K562 (cell line): ENCODE results near the gene PLG. TPM values are rescaled to one million over a fixed set of nuclear protein-coding genes. Genes with fewer than 3 reads are reported as not detected.
"Not testable (repeated sequence)": the region's sequence is repeated elsewhere in the genome, so short reads cannot be mapped to it uniquely, and the experiment has no call there.

Experiments
- ATAC-seq: fragments of 200-7000 bp; cut with Tn5 transposase; 3 replicates; pipeline ENCODE4 v1.9.1; 2020; ENCODE audit warnings: moderate library complexity
- BruUV-seq: library from RNA; stranded (reverse); fragments of 400-500 nt; replicated peaks from 2 replicates; lab custom pipeline; 2021; lab: Mats Ljungman, UMichigan
- CTCF ChIA-PET: fragments of 300-600 bp; formaldehyde crosslinking; extraction: SDS; loops from one replicate; lab custom pipeline; 2021; ENCODE audit warnings: low intra/inter-chr PET ratio; lab: Yijun Ruan, JAX
- POLR2A ChIA-PET: fragments of 300-600, 350-650 bp; sonication (Branson Sonifier 250); formaldehyde crosslinking; extraction: SDS; loops from one replicate; lab custom pipeline; 2021; ENCODE audit warnings: antibody characterized with exemption, inconsistent platforms; lab: Yijun Ruan, JAX
- DNase-seq, 4 experiments: peaks; one replicate each; pipeline versions ENCODE4 v3.0.0 to v3.0.0-alpha.2; 2011 to 2018; ENCODE audit warnings: low spot score in 3 of 4, mixed read lengths in 3 of 4; ENCODE audit errors: extremely low read depth in 1 of 4
- FAIRE-seq: peaks from 2 replicates; lab custom pipeline; 2011; peaks lifted over from hg19 to GRCh38; lab: Jason Lieb, UNC
- H2AFZ ChIP-seq: 2 replicates; pipeline ENCODE4 v1.6.0; 2011; ENCODE audit warnings: low read depth, low read length, control low read depth, inconsistent platforms
- H3K27ac ChIP-seq: fragments of 200-600 bp; 3 replicates; pipeline ENCODE4 v1.8.0; 2011; ENCODE audit warnings: low read depth, mild to moderate bottlenecking, control low read depth, inconsistent platforms, low read length, moderate library complexity, mixed read lengths; ENCODE audit errors: extremely low read depth
- H3K27me3 ChIP-seq, 2 experiments: fragments of 300-600 bp in 1 of 2; 2 replicates in 1 of 2; 3 replicates in 1 of 2; pipeline versions ENCODE4 v1.6.0 to v1.8.0; 2011; ENCODE audit warnings: inconsistent platforms in 2 of 2, low read length in 2 of 2, mild to moderate bottlenecking in 1 of 2, mixed read lengths in 1 of 2, moderate library complexity in 1 of 2; ENCODE audit not compliant: control insufficient read depth in 2 of 2, insufficient read depth in 2 of 2
- H3K36me3 ChIP-seq: fragments of 300-600 bp; 3 replicates; pipeline ENCODE4 v1.8.0; 2011; ENCODE audit warnings: mild to moderate bottlenecking, low read length, inconsistent platforms; ENCODE audit not compliant: control insufficient read depth, insufficient read depth
- H3K4me1 ChIP-seq, 2 experiments: fragments of 200-600 bp in 1 of 2; replicated peaks in 1 of 2; 2 replicates in 1 of 2; 3 replicates in 1 of 2; pipeline versions ENCODE4 v1.5.1 to v1.8.0; 2011; ENCODE audit warnings: inconsistent platforms in 2 of 2, low read length in 2 of 2, mild to moderate bottlenecking in 1 of 2, mixed read lengths in 1 of 2, moderate library complexity in 1 of 2; ENCODE audit not compliant: control insufficient read depth in 2 of 2, insufficient read depth in 2 of 2
- H3K4me2 ChIP-seq: 2 replicates; pipeline ENCODE4 v1.6.1; 2011; ENCODE audit warnings: low read length, control low read depth, inconsistent platforms, mixed read lengths; ENCODE audit not compliant: insufficient read depth
- H3K4me3 ChIP-seq: fragments of 200-600 bp; sonication (generic), shearing (Covaris generic); 2 replicates; pipeline ENCODE4 v1.5.1; 2016; ENCODE audit warnings: control low read depth, inconsistent platforms
- H3K79me2 ChIP-seq: fragments of 200-600 bp; 3 replicates; pipeline ENCODE4 v1.8.0; 2011; ENCODE audit warnings: low read length, inconsistent platforms; ENCODE audit not compliant: control insufficient read depth, insufficient read depth
- H3K9ac ChIP-seq, 2 experiments: 2 replicates each; pipeline versions ENCODE4 v1.6.0 to v1.6.1; 2011; ENCODE audit warnings: low read depth in 2 of 2, low read length in 2 of 2, control low read depth in 1 of 2, inconsistent platforms in 1 of 2, mild to moderate bottlenecking in 1 of 2, mixed read lengths in 1 of 2; ENCODE audit not compliant: insufficient read depth in 1 of 2
- H3K9me1 ChIP-seq: one replicate; pipeline ENCODE4 v1.6.0; 2011; ENCODE audit warnings: inconsistent platforms, mild to moderate bottlenecking, low read length, moderate library complexity; ENCODE audit not compliant: control insufficient read depth, insufficient read depth
- H3K9me3 ChIP-seq: replicated peaks from 2 replicates; pipeline ENCODE4 v1.5.1; 2011; ENCODE audit warnings: low read depth, low read length, inconsistent platforms; ENCODE audit not compliant: control insufficient read depth, insufficient read depth
- H4K20me1 ChIP-seq: replicated peaks from 2 replicates; pipeline ENCODE4 v1.6.1; 2011; ENCODE audit warnings: low read length, inconsistent platforms, mixed read lengths; ENCODE audit not compliant: control insufficient read depth, insufficient read depth
- XRCC5 ChIP-seq: fragments of 200-400 bp; formaldehyde crosslinking; IDR thresholded peaks from 2 replicates; pipeline ENCODE4 v1.6.1; 2017; ENCODE audit warnings: low read depth, mild to moderate bottlenecking, low read length
- ZNF347 ChIP-seq: fragments of 450-650 bp; formaldehyde crosslinking; IDR thresholded peaks from 2 replicates; pipeline ENCODE4 v1.4.0; 2020; ENCODE audit warnings: low read depth, mild to moderate bottlenecking, moderate library complexity
- ZNF780A ChIP-seq: fragments of 250-450 bp; sonication (Bioruptor Pico); IDR thresholded peaks from 2 replicates; pipeline ENCODE4 v1.5.0; 2021; ENCODE audit warnings: mild to moderate bottlenecking
- WGBS: fragments of 100-300 bp; shearing (Covaris generic); methylation state at CpG from one replicate; pipeline ENCODE4 v1.1.6; 2016; ENCODE audit warnings: low coverage, mixed read lengths; ENCODE audit not compliant: insufficient coverage; ENCODE audit errors: missing lambda C conversion rate; 5-methylcytosine and 5-hydroxymethylcytosine counted together
- in situ Hi-C: fragments of 300-500 bp; cut with MboI; formaldehyde crosslinking; loops from 4 replicates; pipeline ENCODE4 v1.15.0; 2018; ENCODE audit warnings: inconsistent platforms, mixed read lengths
- intact Hi-C: fragments of 100-400 bp; cut with micrococcal nuclease; formaldehyde crosslinking; loops from 2 replicates; pipeline ENCODE4 v1.14.2; 2022
- polyA plus RNA-seq, 8 experiments: library from polyadenylated mRNA; depleted of rRNA in 4 of 8; stranded (reverse) in 5 of 8; unstranded in 3 of 8; fragments of >200 nt; fragmentation: Nextera tagmentation in 2 of 8; fragmentation: Illumina TruSeq in 1 of 8; extraction: Ambion mirVana in 2 of 8; extraction: Trizol in 1 of 8; gene quantifications; 2 replicates each; pipeline versions ENCODE4 v1.2.1 to v1.2.3, GENCODE V29; 2011 to 2014; ENCODE audit warnings: inconsistent platforms in 1 of 8, missing spikeins in 1 of 8
- total RNA-seq, 7 experiments: library from RNA; depleted of rRNA in 6 of 7; stranded (reverse); fragments of >200 nt in 6 of 7; fragmentation: Illumina TruSeq in 2 of 7; extraction: Trizol in 2 of 7; gene quantifications; 2 replicates each; pipeline versions ENCODE4 v1.2.1 to v1.2.3, GENCODE V29; 2011 to 2021; ENCODE audit warnings: low replicate concordance in 1 of 7

PLG gene
- total and polyA plus RNA-seq, 9 of the 15 experiments (the other 6 are each of a cell fraction or from before 2014, with no cell fraction given) = 0.64 TPM; not detected in 8

DNA sequence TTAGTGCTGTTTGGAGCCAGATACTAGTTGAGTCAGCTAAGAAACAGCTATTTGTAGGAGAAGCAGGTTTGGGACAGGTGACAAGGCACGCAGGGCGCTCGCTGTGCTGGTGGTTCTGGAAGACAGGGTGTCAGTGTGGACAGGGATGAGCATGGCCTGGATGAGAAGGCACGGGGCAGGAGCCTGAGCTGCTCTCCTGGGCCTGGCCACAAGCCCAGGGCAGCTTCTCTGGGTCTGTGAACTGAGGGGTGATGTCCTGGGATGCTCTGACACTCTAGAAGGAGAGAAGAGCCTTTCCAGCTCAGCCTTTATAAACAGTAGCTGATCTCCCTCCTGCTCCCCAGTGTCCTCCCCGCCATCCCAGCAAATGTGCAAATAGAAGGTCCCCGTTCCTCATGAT is 37.9 kb downstream of the PLG start:
- BruUV-seq = no TSS peak
- Histone ChIP-seq H3K9me3 (no peaks in the 10 kb centered on the region), H3K27ac (no peak overlapping the region), H3K9ac (no peak overlapping the region), H4K20me1 (no peaks in the 10 kb centered on the region), H3K36me3 (no peaks in the 10 kb centered on the region), H3K4me1 (no peaks in the 10 kb centered on the region), H2AFZ (no peak overlapping the region), H3K9me1 (no peaks in the 10 kb centered on the region), H3K27me3 (peaks cover 0 to 6% of the 10 kb centered on the region in 2 experiments; a peak in 1 of 5 replicates), H3K79me2 (no peaks in the 10 kb centered on the region), H3K4me2 (no peak overlapping the region)
- no peak for DNase-seq
- POLR2A ChIA-PET = no interaction called here
- ATAC-seq = no peak
- CTCF ChIA-PET = no interaction called here
- in situ Hi-C loops = no loop called here
- no peak for FAIRE-seq
- intact Hi-C loops = loop anchor here (10.0 kb wide), 1 partner anchor 355 kb away; no protein-coding TSS in a partner anchor
- WGBS = 6% methylated on average over 6 of the region's 6 CpGs
- no peak for TF ChIP-seq XRCC5
- no peak for TF ChIP-seq ZNF780A (CRISPR knock-in tag)
- no peak for TF ChIP-seq ZNF347 (CRISPR knock-in tag)
- TF ChIP-seq, all 486 proteins: peak for 0
- H3K4me3 ChIP-seq = no peak overlapping the region

GRCh38 chr6:160741012-160741411 is 39.0 kb downstream of the PLG start:
- H3K9me3 ChIP-seq, H4K20me1 ChIP-seq, H3K79me2 ChIP-seq, H3K9me1 ChIP-seq, H3K27ac ChIP-seq, H3K27me3 ChIP-seq, DNase-seq, H2AFZ ChIP-seq, intact Hi-C loops, H3K9ac ChIP-seq, POLR2A ChIA-PET, in situ Hi-C loops, CTCF ChIA-PET, ATAC-seq, H3K4me2 ChIP-seq, H3K4me1 ChIP-seq, H3K36me3 ChIP-seq, H3K4me3 ChIP-seq, BruUV-seq: not testable (repeated sequence)
- FAIRE-seq = peak; percentile 26
- 3% methylated on average over 4 of the region's 7 CpGs for WGBS
